Measurements from ENCODE around the gene BRINP3.
"Not testable (repeated sequence)": the region's sequence is repeated elsewhere in the genome, so short reads cannot be mapped to it uniquely, and the experiment has no call there.

The BRINP3 gene

GRCh38 chr1:190126728-190127127 lies 350.9 kb downstream of the BRINP3 start:
- Histone ChIP-seq H3K4me1 (no peaks in the 10 kb centered on the region; the same call in 1 of the 2 replicates), H3K27me3 (no peaks in the 10 kb centered on the region), H3K9me3 (no peaks in the 10 kb centered on the region), H3K4me3 (ENCODE audit: low read depth, low read length) (no peak overlapping the region), H3K36me3 (no peaks in the 10 kb centered on the region)
- TF ChIP-seq CTCF (IDR thresholded peaks at IDR 0.05; ENCODE audit: low read depth, low read length) = no peak
- no peak for DNase-seq

GRCh38 chr1:190124068-190124467 lies 353.6 kb downstream of the BRINP3 start:
- DNase-seq = no peak
- no peaks in the 10 kb centered on the region for H3K9me3 ChIP-seq
- H3K4me3 ChIP-seq (ENCODE audit: low read depth, low read length) = no peak overlapping the region
- H3K27me3 ChIP-seq = no peaks in the 10 kb centered on the region
- peak; percentile 39 for TF ChIP-seq CTCF (IDR thresholded peaks at IDR 0.05; ENCODE audit: low read depth, low read length)
- no peaks in the 10 kb centered on the region for H3K36me3 ChIP-seq
- H3K4me1 ChIP-seq = no peaks in the 10 kb centered on the region; the same call in 1 of the 2 replicates

- not testable (repeated sequence) for DNase-seq; H3K27me3 ChIP-seq; H3K4me3 ChIP-seq (ENCODE audit: low read depth, low read length); H3K36me3 ChIP-seq; H3K4me1 ChIP-seq; H3K9me3 ChIP-seq
These were observed 357.1 kb downstream of the BRINP3 start for GRCh38 chr1:190120564-190120963.

GRCh38 chr1:190119683-190120082 lies 358.0 kb downstream of the BRINP3 start:
- Histone ChIP-seq H3K27me3 (no peaks in the 10 kb centered on the region), H3K36me3 (no peaks in the 10 kb centered on the region), H3K9me3 (no peaks in the 10 kb centered on the region), H3K4me1 (no peaks in the 10 kb centered on the region), H3K4me3 (ENCODE audit: low read depth, low read length) (no peak overlapping the region)
- TF ChIP-seq CTCF (IDR thresholded peaks at IDR 0.05; ENCODE audit: low read depth, low read length) = no peak
- DNase-seq = peak; percentile 15

- Histone ChIP-seq H3K36me3 (no peaks in the 10 kb centered on the region), H3K27me3 (no peaks in the 10 kb centered on the region), H3K4me3 (ENCODE audit: low read depth, low read length) (no peak overlapping the region), H3K9me3 (no peaks in the 10 kb centered on the region), H3K4me1 (no peaks in the 10 kb centered on the region)
- no peak for TF ChIP-seq CTCF (IDR thresholded peaks at IDR 0.05; ENCODE audit: low read depth, low read length)
- no peak for DNase-seq
These were observed 360.7 kb downstream of the BRINP3 start for GRCh38 chr1:190116921-190117320.

- H3K36me3 ChIP-seq = no peaks in the 10 kb centered on the region
- no peaks in the 10 kb centered on the region for H3K27me3 ChIP-seq
- H3K4me1 ChIP-seq = peaks cover 4% of the 10 kb centered on the region
- H3K4me3 ChIP-seq (ENCODE audit: low read depth, low read length) = no peak overlapping the region
- peak; percentile 24 for DNase-seq
- H3K9me3 ChIP-seq = no peaks in the 10 kb centered on the region
- no peak for TF ChIP-seq CTCF (IDR thresholded peaks at IDR 0.05; ENCODE audit: low read depth, low read length)
These were observed 372.7 kb downstream of the BRINP3 start for GRCh38 chr1:190104961-190105360.

- H3K27me3 ChIP-seq = no peaks in the 10 kb centered on the region
These were observed 374.8 kb downstream of the BRINP3 start for GRCh38 chr1:190102757-190103326.

More at GRCh38 chr1:190102757-190103326, 374.8 kb downstream of the BRINP3 start:
- peaks cover 4% of the 10 kb centered on the region for H3K4me1 ChIP-seq
- no peak overlapping the region for H3K4me3 ChIP-seq (ENCODE audit: low read depth, low read length)
- H3K36me3 ChIP-seq = no peaks in the 10 kb centered on the region
- H3K9me3 ChIP-seq = no peaks in the 10 kb centered on the region
- DNase-seq = no peak
- TF ChIP-seq CTCF (IDR thresholded peaks at IDR 0.05; ENCODE audit: low read depth, low read length) = no peak
